Measurements from ENCODE around the gene SGSH.

Gene SGSH

GRCh38 chr17:80183581-80184422, 36.3 kb downstream of the SGSH start:
- DNase-seq (ENCODE audit: low read depth) = no peak

DNA sequence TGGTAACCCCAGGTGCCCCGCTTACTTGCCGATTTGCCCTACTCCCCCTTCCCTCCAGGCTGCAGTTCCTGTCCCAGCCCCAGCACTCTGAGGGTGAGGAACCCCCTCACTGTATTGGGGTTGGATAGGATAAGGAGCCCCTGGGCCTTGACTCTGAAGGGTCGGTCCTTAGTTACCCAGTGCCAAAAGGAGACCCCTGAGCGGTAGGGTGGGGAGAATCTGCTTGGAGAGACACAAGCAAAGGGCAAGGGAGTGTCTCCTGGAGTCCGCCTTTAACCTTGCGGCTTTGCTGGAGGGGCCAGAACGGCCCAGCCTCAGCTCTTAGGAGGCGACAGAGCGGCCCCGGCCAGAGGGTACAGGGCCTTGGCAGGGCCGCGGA, 37.3 kb downstream of the SGSH start:
- no peak for DNase-seq (ENCODE audit: low read depth)

- no peak for DNase-seq (ENCODE audit: low read depth)
These were observed 37.9 kb downstream of the SGSH start for GRCh38 chr17:80182118-80182844.

GRCh38 chr17:80181431-80181830, 38.7 kb downstream of the SGSH start:
- no peak for DNase-seq (ENCODE audit: low read depth)

GRCh38 chr17:80180192-80180591, 39.9 kb downstream of the SGSH start:
- no peak for DNase-seq (ENCODE audit: low read depth)

- DNase-seq (ENCODE audit: low read depth) = no peak
These were observed 42.0 kb downstream of the SGSH start for GRCh38 chr17:80177986-80178595.

GRCh38 chr17:80176757-80177156, 43.4 kb downstream of the SGSH start:
- DNase-seq (ENCODE audit: low read depth) = no peak

- DNase-seq (ENCODE audit: low read depth) = no peak
These were observed 46.2 kb downstream of the SGSH start for GRCh38 chr17:80173916-80174315.

DNA sequence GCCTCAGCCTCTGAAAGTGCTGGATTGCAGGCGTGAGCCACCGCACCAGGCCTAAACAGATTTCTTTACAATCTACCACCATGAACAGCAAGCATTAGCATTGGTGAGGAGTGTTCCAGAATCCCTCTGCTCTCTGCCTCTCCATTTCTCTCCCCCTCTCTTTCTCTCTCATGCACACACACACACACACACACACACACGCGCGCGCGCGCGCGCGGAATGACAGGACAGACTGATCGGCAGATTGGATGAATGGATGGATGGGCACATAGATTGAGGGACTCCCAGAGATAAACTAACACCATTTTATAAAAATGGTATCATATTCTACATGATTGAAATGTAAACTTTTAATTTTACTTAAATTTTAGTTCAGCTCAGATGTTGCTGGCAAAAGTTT, 47.0 kb downstream of the SGSH start:
- no peak for DNase-seq (ENCODE audit: low read depth)

DNA sequence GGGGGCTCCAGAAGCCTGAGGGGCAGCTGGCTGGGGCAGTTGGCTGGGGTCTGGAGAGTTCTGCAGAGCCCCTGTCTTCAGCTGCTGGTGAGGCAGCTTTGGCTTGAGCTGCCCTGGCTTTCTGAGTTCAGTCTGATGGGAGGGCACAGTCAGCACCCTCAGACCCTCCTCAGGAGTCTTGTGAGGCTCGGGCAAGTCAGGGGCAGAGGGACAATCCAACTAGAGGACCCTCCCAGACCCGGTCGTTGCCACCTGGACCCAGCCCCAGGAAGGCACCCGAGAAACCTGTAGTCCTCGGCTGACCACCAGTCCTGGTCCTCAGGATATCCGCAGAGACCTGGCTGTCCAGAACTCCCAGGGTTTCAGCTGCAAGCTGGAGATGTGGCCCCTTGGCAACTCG, 48.5 kb downstream of the SGSH start:
- DNase-seq (ENCODE audit: low read depth) = no peak

DNA sequence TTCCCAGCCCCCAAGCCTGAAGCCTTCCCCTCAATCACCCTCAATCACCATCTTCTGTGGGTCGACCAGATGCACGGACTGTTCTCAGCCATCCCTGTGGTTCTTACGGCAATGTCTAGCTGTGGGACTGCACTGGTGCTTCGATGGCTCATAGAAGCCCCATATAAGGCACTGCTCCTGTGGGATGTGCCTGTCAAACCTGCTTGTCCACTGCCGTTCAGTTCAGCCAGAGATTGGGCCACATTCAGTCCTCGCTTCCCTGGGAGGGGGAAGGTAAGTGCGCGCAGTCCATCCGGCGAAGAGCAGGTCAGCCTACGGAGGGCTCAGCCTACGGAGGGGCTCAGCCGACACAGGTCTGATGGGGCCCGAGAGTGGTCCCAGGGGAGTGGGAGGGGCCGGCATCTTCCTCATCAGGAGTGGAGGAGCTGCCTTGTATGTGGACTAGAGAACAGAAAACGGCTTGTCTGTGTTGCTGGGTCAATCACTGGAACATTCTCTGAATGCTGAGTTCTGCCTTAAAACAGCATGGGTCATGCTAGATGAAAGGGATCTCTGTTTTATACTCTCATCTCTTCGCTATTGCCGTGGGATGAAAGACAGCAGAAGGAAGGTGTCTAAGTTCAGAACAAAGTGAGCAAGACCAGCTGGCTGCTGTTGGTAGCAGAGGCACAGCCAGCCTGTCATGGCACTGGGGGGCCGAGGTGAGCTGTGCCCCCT, 50.2 kb downstream of the SGSH start, which contains the start of gene CARD14:
CARD14 (plus strand) TSS at position 247 of the 717 bp plus-strand sequence. CDS start 11,409 bp downstream, outside the sequence.
- no peak for DNase-seq (ENCODE audit: low read depth)

DNA sequence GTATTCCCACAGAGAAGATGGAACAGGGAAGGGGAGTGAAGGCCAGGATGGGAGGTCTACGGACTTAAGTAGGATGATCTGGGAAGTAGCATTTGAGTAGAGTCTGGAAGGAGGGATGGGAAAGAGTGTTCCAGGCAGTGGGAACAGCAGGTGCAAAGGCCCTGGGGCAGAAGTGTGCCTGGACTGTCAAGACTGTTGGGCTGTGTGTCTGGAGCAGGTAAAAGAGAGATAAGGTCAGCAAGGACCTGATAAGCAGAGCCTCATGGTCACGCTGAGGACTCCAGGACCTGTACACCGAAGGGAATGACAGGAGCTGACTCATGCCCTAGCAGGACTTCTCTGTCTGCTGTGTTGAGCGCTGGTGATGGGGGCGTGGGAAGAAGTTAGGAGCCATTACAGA, 51.0 kb downstream of the SGSH start:
- no peak for DNase-seq (ENCODE audit: low read depth)

GRCh38 chr17:80168371-80168770, 51.8 kb downstream of the SGSH start:
- DNase-seq (ENCODE audit: low read depth) = no peak

- no peak for DNase-seq (ENCODE audit: low read depth)
These were observed 53.7 kb downstream of the SGSH start for GRCh38 chr17:80166446-80166845.

- DNase-seq (ENCODE audit: low read depth) = no peak
These were observed 55.9 kb downstream of the SGSH start for GRCh38 chr17:80164185-80164584.

DNA sequence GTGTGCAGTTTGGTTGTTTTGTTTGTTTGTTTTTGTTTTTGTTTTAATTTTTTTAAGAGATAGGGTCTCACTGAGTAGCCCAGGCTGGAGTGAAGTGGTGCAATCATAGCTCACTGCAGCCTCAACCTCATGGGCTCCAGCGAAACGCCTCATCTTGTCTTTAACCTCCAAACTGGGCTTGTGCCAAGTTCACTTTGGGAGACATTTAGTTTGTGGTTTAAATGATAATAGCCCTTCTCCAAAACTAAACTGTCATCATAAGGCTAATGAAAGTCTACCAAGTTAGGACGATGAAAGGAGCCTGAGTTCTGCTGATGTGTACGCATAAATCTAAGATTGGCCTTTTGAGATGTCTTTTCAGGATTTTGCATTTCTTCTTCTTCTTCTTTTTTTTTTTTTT, 56.8 kb downstream of the SGSH start:
- no peak for DNase-seq (ENCODE audit: low read depth)

DNA sequence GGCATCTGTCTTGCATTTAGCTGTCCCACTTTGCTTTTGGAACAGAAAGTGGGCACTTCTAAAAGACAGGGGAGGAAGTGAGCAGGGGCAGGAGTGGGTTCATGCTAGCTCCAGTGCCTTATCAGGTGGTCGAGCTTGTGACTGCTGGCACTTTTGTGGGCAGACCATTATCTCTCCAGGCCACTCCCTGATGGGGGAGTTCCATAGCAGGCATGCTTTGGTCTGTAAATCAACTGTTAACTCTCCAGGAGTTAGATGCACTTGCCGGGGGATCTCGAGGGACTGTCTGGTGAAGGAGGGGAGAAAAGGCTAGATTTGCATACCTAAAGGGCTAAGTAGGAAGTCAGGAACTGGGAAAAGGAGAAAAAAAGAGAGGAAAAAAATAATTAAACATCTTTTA, 59.6 kb downstream of the SGSH start:
- no peak for DNase-seq (ENCODE audit: low read depth)
